Suprapubic skin (tissue), 3 donors: ENCODE data around the gene TNFAIP2.

Experiments used
- EP300 ChIP-seq: sonication (generic); formaldehyde crosslinking; IDR thresholded peaks from one replicate; pipeline ENCODE4 v1.6.1; 2017; ENCODE audit warnings: antibody characterized with exemption
- POLR2A ChIP-seq, 2 donors: fragments of 450-650 bp; IDR thresholded peaks; one replicate each; pipeline ENCODE4 v1.6.1; 2017; ENCODE audit warnings: antibody characterized with exemption in 2 of 2, mild to moderate bottlenecking in 2 of 2, moderate library complexity in 2 of 2
- TF ChIP-seq, protein P1 (sequence below), 2 donors: fragments of 200-600 bp in 1 of 2; fragments of 450-650 bp in 1 of 2; sonication (generic) in 1 of 2; IDR thresholded peaks; one replicate each; pipeline ENCODE4 v1.5.1; 2016 to 2019; ENCODE audit warnings: antibody characterized with exemption in 2 of 2, mild to moderate bottlenecking in 1 of 2, moderate library complexity in 1 of 2

DNA sequence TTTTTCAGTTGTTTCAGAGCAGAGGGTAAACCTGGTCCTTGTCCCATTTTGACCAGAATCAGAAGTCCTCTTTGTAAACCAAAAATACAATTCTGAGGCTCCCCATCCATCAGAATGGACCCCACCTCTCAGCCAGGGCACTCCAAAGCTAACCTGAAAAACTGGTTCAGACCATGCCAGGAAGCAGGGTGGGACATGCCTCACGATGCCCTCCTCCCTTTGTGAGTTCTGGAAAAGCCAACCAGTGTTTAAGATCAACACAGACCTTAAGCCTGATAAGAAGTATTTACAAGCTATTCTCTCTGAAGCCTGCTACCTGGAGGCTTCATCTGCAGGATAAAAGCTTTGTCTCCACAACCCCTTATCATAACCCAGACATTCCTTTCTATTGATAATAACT, 35.4 kb downstream of the TNFAIP2 start:
- TF ChIP-seq, protein P1, sequence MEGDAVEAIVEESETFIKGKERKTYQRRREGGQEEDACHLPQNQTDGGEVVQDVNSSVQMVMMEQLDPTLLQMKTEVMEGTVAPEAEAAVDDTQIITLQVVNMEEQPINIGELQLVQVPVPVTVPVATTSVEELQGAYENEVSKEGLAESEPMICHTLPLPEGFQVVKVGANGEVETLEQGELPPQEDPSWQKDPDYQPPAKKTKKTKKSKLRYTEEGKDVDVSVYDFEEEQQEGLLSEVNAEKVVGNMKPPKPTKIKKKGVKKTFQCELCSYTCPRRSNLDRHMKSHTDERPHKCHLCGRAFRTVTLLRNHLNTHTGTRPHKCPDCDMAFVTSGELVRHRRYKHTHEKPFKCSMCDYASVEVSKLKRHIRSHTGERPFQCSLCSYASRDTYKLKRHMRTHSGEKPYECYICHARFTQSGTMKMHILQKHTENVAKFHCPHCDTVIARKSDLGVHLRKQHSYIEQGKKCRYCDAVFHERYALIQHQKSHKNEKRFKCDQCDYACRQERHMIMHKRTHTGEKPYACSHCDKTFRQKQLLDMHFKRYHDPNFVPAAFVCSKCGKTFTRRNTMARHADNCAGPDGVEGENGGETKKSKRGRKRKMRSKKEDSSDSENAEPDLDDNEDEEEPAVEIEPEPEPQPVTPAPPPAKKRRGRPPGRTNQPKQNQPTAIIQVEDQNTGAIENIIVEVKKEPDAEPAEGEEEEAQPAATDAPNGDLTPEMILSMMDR (IDR thresholded peaks at IDR 0.05), result no peak
- TF ChIP-seq POLR2A (IDR thresholded peaks at IDR 0.05) (no peak), EP300 (no peak)
